GM19328 (cell line): ENCODE data around the gene CAST.

Experiments
- ATAC-seq: cut with Tn5 transposase; IDR thresholded peaks from one replicate; pipeline ENCODE4 v1.9.1; 2021; ENCODE audit warnings: mild to moderate bottlenecking, moderate library complexity; ENCODE audit not compliant: unreplicated experiment

Gene CAST

GRCh38 chr5:96816411-96816939 lies 154.3 kb downstream of the CAST start:
- ATAC-seq = peak; percentile 79

GRCh38 chr5:96816991-96817390 lies 154.8 kb downstream of the CAST start:
- peak; percentile 30 for ATAC-seq

- ATAC-seq = no peak
Observed at GRCh38 chr5:96817506-96817905, 155.3 kb downstream of the CAST start.

GRCh38 chr5:96818125-96818788 lies 156.1 kb downstream of the CAST start:
- ATAC-seq = no peak

GRCh38 chr5:96819806-96820205 lies 157.6 kb downstream of the CAST start:
- ATAC-seq = no peak

GRCh38 chr5:96821260-96821916 lies 159.2 kb downstream of the CAST start:
- ATAC-seq = no peak

GRCh38 chr5:96822686-96823459 lies 160.7 kb downstream of the CAST start:
- ATAC-seq = no peak

GRCh38 chr5:96823900-96824380 lies 161.8 kb downstream of the CAST start:
- ATAC-seq = peak; percentile 70
